Measurements from ENCODE around the gene ATP6V1E1. TPM values are rescaled to one million over a fixed set of nuclear protein-coding genes. Genes with fewer than 3 reads are reported as not detected.
A peak's percentile ranks its signal among the peaks of the same experiment; 100 is the strongest.
"Not testable (repeated sequence)": the region's sequence is repeated elsewhere in the genome, so short reads cannot be mapped to it uniquely, and the experiment has no call there.

The ATP6V1E1 gene
- 74.2 TPM for total RNA-seq

DNA sequence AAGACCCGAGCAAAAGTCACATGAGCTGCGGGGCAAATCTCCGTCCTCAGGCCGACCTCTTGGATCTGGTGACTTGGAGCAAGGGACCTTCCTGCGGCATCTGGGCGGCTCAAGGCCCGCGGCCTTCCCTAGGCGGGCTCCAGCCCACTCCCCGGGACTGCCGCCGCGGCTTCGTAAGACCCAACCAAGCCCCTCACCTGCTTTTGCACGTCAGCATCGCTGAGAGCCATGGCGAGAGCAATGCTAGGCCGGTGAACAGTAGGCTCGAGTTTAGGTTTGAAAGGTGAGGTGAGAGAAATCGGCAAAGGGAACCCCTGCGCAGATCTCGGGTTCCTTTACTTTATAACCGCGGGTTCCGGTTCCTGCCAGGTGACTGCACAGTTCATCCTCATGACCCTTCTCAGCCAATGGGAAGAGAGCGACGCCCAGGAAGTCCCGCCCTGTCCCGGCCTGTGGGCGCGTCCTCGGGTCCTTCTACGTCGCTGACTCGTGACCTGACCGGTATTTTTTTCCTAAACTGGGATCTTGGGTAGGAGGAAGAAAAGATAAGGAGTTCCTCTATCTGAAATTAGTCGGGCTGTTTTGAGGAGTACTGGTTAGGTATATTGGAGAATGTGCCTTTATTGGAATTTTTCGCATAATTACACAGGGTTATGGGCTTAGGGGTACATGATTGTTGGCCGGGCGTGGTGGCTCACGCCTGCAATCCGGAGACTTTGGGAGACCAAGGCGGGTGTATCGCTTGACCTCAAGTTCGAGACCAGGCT, at the start of gene ATP6V1E1:
TSS of gene ATP6V1E1 (minus strand) at position 344 of the 767 bp plus-strand sequence. CDS start at position 230, 114 bp downstream.
- Histone ChIP-seq H3K27me3 (ENCODE audit: insufficient read depth, low read length) (no peaks in the 10 kb centered on the region), H3K4me1 (ENCODE audit: insufficient read depth, low read length) (peaks cover 25% of the 10 kb centered on the region), H3K9me3 (ENCODE audit: low read depth, low read length) (no peaks in the 10 kb centered on the region), H3K4me3 (ENCODE audit: low read length) (peak within 1 kb of the TSS; percentile 87)

DNA sequence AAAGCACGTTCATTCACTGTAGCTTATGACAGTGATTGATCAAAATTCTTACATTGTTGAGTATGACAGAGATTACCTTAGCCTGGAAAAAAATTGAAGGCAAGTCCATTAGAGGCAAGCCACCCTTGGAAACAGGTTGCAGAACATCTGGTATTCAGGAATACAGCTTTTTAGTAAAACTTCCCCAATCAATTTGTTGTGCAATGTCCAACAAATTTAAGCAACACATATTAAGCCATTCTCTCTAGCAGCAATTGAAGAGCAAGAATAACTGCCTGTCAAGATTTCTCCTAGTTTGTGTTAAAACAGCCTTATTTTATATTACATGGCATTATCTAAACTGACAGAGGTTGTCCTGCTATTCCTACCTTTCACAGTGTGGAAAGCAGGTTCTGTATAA, 47.0 kb upstream of the ATP6V1E1 start:
- peaks cover 52% of the 10 kb centered on the region for H3K4me1 ChIP-seq (ENCODE audit: insufficient read depth, low read length)
- H3K4me3 ChIP-seq (ENCODE audit: low read length), result no peak overlapping the region
- no peaks in the 10 kb centered on the region for H3K27me3 ChIP-seq (ENCODE audit: insufficient read depth, low read length)
- H3K9me3 ChIP-seq (ENCODE audit: low read depth, low read length), result no peaks in the 10 kb centered on the region

DNA sequence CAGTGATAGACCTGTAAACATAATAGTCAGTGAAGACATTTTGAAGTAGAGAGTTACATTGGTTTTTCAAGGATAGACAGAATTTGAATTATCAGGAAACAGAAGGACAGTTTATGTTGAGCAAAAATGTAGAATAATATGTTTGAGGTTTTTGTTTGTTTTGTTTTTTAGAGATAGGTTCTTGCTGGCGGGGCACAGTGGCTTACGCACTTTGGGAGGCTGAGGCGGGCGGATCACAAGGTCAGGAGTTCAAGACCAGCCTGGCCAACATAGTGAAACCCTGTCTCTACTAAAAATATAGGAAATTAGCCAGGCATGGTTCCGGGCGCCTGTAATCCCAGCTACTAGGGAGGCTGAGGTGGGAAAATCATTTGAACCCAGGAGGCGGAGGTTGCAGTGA, 45.6 kb upstream of the ATP6V1E1 start:
- Histone ChIP-seq H3K4me1 (ENCODE audit: insufficient read depth, low read length) (peaks cover 59% of the 10 kb centered on the region), H3K27me3 (ENCODE audit: insufficient read depth, low read length) (no peaks in the 10 kb centered on the region), H3K9me3 (ENCODE audit: low read depth, low read length) (no peaks in the 10 kb centered on the region), H3K4me3 (ENCODE audit: low read length) (no peak overlapping the region)

DNA sequence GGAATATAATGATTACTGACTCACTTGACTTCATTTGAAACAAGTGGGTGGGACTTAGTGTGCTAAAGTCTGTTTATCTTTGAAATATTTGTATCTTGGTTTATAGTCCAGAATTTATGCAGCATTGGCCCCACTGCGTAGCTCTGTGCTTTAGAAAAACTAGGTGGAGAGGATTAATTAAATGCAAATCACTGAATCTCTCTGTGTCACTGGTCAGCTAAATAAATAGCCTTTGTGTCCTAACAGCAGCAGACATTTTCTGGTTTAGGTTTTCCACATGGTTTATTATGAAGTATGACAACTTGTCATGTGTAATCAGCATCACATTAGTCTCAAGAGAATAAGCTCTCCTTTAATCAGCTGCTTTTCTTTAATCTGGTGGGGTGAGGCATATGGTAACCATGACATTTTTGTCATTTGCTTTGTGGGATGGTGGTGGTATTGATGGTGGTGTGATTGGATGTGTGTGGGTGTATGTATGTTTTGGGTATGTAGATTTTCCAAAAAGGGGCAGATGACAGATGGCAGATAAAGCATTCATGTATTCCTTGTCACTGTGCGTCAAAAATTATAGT, 44.0 kb upstream of the ATP6V1E1 start:
- peaks cover 49% of the 10 kb centered on the region for H3K4me1 ChIP-seq (ENCODE audit: insufficient read depth, low read length)

DNA sequence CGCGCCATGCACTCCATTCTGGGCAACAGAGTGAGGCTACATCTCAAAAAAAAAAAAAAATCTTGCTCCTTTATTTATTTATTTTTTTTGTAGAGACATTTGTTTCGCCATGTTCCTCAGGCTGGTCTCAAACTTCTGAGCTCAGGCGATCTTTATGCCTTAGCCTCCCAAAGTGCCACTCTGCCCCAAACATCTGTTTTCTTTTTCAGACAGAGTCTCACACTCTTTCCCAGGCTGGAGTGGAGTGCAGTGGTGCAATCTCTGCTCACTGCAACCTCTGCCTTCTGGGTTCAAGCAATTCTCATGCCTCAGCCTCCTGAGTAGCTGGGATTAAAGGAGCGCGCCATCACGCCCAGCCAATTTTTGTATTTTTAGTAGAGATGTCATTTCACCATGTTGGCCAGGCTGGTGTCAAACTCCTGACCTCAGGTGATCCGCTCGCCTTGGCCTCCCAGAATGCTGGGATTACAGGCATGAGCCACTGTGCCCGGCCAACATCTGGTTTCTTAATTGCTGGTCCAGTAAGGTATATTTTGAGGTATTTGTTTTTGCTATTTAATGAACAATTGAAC, 43.1 kb upstream of the ATP6V1E1 start:
- not testable (repeated sequence) for H3K4me3 ChIP-seq (ENCODE audit: low read length); H3K27me3 ChIP-seq (ENCODE audit: insufficient read depth, low read length); H3K9me3 ChIP-seq (ENCODE audit: low read depth, low read length)
- H3K4me1 ChIP-seq (ENCODE audit: insufficient read depth, low read length), result peaks cover 52% of the 10 kb centered on the region

More for the DNA sequence above, 44.0 kb upstream of the ATP6V1E1 start:
- Histone ChIP-seq H3K9me3 (ENCODE audit: low read depth, low read length) (no peaks in the 10 kb centered on the region), H3K4me3 (ENCODE audit: low read length) (no peak overlapping the region), H3K27me3 (ENCODE audit: insufficient read depth, low read length) (no peaks in the 10 kb centered on the region)

DNA sequence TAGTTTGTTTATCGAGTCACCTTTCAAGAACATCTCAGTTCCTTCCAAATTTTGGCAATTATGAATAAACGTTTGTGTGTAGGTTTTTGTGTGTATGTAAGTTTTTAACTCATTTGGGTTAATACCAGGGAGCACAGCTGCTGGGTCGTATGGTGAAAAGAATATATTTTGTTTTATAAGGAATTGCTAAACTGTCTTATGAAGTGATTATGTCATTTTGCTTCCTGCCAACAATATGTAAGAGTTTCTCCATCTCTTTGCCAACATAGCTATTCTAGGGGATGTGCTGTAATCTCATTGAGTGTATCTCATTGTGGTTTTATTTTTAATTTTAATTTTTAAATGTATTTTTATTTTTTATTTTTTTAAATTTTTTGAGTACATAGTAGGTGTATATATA, 37.3 kb upstream of the ATP6V1E1 start:
- Histone ChIP-seq H3K4me1 (ENCODE audit: insufficient read depth, low read length) (peaks cover 20% of the 10 kb centered on the region), H3K4me3 (ENCODE audit: low read length) (no peak overlapping the region), H3K9me3 (ENCODE audit: low read depth, low read length) (no peaks in the 10 kb centered on the region), H3K27me3 (ENCODE audit: insufficient read depth, low read length) (no peaks in the 10 kb centered on the region)

DNA sequence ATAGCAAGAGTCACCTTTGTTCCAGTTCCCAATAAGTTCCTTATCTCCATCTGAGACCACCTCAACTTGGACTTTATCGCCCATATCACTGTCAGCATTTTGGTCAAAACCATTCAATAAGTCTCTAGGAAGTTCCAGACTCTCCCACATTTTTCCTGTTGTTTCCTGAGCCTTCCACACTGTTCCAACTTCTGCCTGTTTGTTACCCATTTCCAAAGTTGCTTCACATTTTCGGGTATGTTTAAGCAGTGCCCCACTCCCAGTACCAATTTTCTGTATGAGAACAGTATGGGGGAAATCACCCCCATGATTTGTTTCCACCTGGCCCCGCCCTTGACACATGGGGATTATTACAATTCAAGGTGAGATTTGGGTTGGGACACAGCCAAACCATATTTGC, 36.7 kb upstream of the ATP6V1E1 start:
- H3K27me3 ChIP-seq (ENCODE audit: insufficient read depth, low read length), result no peaks in the 10 kb centered on the region
- H3K4me1 ChIP-seq (ENCODE audit: insufficient read depth, low read length), result peaks cover 20% of the 10 kb centered on the region
- H3K9me3 ChIP-seq (ENCODE audit: low read depth, low read length), result no peaks in the 10 kb centered on the region
- H3K4me3 ChIP-seq (ENCODE audit: low read length), result no peak overlapping the region

DNA sequence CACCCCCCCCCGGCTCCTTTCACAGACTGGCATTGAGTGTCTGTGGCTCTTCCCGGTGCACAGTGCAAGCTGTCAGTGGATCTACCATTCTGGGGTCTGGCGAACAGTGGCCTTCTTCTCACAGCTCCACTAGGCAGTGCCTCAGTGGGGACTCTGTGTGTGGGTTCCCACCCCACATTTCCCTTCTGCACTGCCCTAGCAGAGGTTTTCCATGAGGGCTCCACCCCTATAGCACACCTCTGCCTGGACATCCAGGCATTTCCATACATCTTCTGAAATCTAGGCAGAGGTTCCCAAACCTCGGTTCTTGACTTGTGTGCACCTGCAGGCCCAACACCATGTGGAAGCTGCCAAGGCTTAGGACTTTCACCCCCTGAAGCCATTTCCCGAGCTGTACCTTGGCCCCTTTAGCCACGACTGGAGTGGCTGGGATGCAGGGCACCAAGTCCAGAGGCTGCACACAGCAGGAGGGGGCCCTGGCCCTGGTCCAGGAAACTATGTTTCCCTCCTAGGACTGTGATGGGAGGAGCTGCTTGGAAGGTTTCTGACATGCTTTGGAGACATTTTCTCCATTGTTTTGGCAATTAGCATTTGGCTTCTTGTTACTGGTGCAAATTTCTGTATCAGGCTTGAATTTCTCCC, 36.0 kb upstream of the ATP6V1E1 start:
- Histone ChIP-seq H3K9me3 (ENCODE audit: low read depth, low read length) (no peaks in the 10 kb centered on the region), H3K4me3 (ENCODE audit: low read length) (no peak overlapping the region), H3K4me1 (ENCODE audit: insufficient read depth, low read length) (peaks cover 18% of the 10 kb centered on the region), H3K27me3 (ENCODE audit: insufficient read depth, low read length) (no peaks in the 10 kb centered on the region)

DNA sequence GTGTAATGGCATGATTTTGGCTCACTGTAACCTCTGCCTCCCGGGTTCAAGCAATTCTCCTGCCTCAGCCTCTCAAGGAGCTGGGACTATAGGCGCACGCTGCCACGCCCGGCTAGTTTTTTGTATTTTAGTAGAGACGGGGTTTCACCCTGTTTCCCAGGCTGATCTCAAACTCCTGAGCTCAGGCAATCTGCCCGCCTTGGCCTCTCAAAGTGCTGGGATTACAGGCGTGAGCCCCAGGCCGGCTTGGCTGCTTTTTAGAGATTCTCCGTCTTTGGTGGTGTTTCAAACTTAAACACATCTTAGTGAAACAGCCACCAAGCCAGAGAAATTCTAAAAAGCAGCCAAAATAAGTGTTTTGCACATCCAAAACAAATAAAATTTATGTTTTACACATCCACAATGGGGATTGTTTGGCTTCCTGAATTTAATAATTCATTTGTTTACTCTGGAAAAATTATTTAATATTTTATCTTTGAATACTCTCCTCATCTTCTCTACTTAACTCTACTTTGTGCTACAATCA, 28.4 kb upstream of the ATP6V1E1 start:
- H3K4me3 ChIP-seq (ENCODE audit: low read length), result no peak overlapping the region
- H3K4me1 ChIP-seq (ENCODE audit: insufficient read depth, low read length), result peaks cover 15% of the 10 kb centered on the region
- no peaks in the 10 kb centered on the region for H3K9me3 ChIP-seq (ENCODE audit: low read depth, low read length)
- H3K27me3 ChIP-seq (ENCODE audit: insufficient read depth, low read length), result no peaks in the 10 kb centered on the region

DNA sequence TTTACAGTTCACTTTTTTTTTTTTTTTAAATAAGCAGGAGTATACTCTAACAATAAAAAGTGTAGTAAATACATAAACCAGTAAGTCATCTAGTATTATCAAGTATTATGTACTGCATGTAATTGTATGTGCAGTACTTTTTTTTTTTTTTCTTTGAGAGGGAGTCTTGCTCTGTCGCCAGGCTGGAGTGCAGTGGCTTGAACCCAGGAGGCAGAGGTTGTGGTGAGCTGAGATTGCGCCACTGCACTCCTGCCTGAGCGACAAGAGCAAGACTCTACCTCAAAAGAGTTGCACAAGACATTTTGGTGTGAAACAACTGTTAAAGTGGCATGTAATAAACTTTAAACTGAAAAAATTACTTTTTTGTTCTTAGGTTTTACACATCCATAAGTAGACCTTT, 26.7 kb upstream of the ATP6V1E1 start:
- Histone ChIP-seq H3K27me3 (ENCODE audit: insufficient read depth, low read length) (no peaks in the 10 kb centered on the region), H3K4me3 (ENCODE audit: low read length) (no peak overlapping the region), H3K9me3 (ENCODE audit: low read depth, low read length) (no peaks in the 10 kb centered on the region), H3K4me1 (ENCODE audit: insufficient read depth, low read length) (peaks cover 15% of the 10 kb centered on the region)

DNA sequence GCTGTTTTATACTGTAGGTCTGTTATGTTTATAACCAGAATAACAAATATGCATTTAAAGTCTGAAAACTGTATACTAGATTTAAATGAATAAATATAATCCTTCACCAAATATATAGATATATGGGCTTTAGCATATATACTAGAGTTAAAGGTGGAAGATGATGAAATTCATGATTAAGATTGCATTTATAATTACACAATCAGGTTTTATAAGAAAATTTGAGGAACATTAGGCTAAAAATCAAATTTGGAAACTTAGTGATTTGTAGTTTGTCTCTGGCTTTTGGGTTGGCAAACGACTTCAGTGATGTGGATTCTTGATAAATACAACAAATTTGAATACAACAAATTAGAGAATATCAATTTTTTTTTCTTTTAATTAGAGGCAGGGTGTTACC, 20.0 kb upstream of the ATP6V1E1 start:
- Histone ChIP-seq H3K9me3 (ENCODE audit: low read depth, low read length) (no peaks in the 10 kb centered on the region), H3K4me1 (ENCODE audit: insufficient read depth, low read length) (peaks cover 32% of the 10 kb centered on the region), H3K4me3 (ENCODE audit: low read length) (no peak overlapping the region), H3K27me3 (ENCODE audit: insufficient read depth, low read length) (no peaks in the 10 kb centered on the region)

DNA sequence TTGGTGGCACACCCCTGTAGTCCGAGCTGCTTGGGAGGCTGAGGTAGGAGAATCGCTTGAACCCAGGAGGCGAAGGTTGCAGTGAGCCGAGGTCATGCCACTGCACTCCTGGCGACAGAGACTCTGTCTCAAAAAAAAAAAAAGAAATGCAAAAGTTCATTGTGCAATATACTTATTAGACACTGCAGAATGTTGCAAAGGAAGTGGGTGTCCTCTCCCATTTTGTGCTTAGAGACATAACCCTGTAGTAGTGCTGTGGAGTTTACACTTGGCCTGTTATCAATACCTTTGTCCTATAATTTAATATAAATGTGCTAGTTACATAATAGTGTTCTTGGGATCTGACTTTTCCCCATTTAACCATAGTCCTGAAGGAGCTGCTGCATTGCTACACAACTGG, 19.4 kb upstream of the ATP6V1E1 start:
- peaks cover 37% of the 10 kb centered on the region for H3K4me1 ChIP-seq (ENCODE audit: insufficient read depth, low read length)
- no peaks in the 10 kb centered on the region for H3K27me3 ChIP-seq (ENCODE audit: insufficient read depth, low read length)
- H3K4me3 ChIP-seq (ENCODE audit: low read length), result no peak overlapping the region
- H3K9me3 ChIP-seq (ENCODE audit: low read depth, low read length), result no peaks in the 10 kb centered on the region

DNA sequence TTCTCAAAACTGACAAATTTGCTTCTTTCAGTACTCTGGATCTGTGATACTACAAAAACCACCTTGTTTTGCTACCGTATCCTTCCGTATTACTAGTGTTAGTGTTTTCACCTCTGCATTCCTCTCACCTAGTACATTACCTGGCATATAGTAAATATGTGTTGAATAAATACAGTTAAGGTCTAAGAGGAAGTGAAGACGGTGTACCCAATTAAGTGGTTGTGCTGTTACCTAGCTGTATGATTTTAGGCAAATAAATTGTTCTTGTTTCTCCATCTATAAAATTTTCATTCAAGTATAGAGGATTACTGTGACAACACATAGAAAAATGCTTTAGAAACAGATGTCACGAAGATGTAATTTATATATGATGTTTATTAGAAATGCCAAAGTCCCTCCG, 18.9 kb upstream of the ATP6V1E1 start:
- Histone ChIP-seq H3K9me3 (ENCODE audit: low read depth, low read length) (no peaks in the 10 kb centered on the region), H3K4me1 (ENCODE audit: insufficient read depth, low read length) (peaks cover 43% of the 10 kb centered on the region), H3K4me3 (ENCODE audit: low read length) (no peak overlapping the region), H3K27me3 (ENCODE audit: insufficient read depth, low read length) (no peaks in the 10 kb centered on the region)

DNA sequence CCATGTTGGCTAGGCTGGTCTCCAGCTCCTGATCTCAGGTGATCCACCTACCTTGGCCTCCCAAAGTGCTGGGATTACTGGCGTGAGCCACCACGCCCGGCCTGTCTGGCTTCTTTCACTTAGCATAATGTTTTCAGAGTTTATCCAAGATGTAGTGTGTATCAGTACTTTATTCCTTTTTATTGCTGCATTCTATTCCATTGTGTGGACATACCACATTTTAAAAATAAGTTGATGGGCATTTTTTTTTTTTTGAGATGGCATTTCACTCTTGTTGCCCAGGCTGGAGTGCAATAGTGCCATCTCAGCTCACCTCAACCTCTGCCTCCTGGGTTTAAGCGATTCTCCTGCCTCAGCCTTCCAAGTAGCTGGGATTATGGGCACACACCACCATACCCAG, 13.8 kb upstream of the ATP6V1E1 start:
- H3K4me3 ChIP-seq (ENCODE audit: low read length); H3K27me3 ChIP-seq (ENCODE audit: insufficient read depth, low read length); H3K9me3 ChIP-seq (ENCODE audit: low read depth, low read length): not testable (repeated sequence)
- peaks cover 45% of the 10 kb centered on the region for H3K4me1 ChIP-seq (ENCODE audit: insufficient read depth, low read length)

DNA sequence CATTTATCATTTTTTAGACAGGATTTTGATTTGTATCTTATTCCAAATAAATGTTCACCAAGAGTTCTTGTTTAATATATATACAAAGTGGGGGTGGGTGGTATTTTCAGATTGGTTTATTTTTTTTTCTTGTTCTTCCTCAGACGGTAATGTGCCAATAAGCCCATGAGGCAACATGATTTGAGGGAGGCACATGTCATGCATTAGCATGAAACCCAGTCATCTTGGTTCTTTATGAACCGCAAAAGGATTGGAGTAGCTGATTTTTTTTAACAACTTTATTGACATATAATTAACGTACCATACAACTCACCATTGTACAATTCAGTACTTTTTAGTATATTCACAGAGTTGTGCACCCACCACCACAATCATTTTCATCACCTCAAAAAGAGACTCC, 12.7 kb upstream of the ATP6V1E1 start:
- H3K4me3 ChIP-seq (ENCODE audit: low read length), result no peak overlapping the region
- no peaks in the 10 kb centered on the region for H3K27me3 ChIP-seq (ENCODE audit: insufficient read depth, low read length)
- H3K9me3 ChIP-seq (ENCODE audit: low read depth, low read length), result no peaks in the 10 kb centered on the region
- H3K4me1 ChIP-seq (ENCODE audit: insufficient read depth, low read length), result peaks cover 42% of the 10 kb centered on the region

Data from mononuclear cell (primary cell).